ENCODE data around the gene NOX3.

- TF ChIP-seq CTCF (IDR thresholded peaks at IDR 0.05; ENCODE audit: low read depth, low read length, poor library complexity, severe bottlenecking) (no peak), EZH2phosphoT487 (IDR thresholded peaks at IDR 0.05; ENCODE audit: borderline replicate concordance, low read length) (no peak)
Observed at GRCh38 chr6:155409391-155409790, 46.2 kb downstream of the NOX3 start.

Measured in DOHH2 (cell line).